ENCODE data around the gene PRMT6. TPM values are rescaled to one million over a fixed set of nuclear protein-coding genes. Genes with fewer than 3 reads are reported as not detected.
"Not testable (repeated sequence)": the region's sequence is repeated elsewhere in the genome, so short reads cannot be mapped to it uniquely, and the experiment has no call there.

PRMT6 gene
- total and polyA plus RNA-seq, 2 donors from 2014 or later: 16.9 to 19.3 TPM

GRCh38 chr1:107016376-107016978, 40.0 kb upstream of the PRMT6 start:
- FAIRE-seq: no peak
- Histone ChIP-seq H3K4me1 (ENCODE audit: control insufficient read depth in 2 of 3, insufficient read depth in 2 of 3, low read depth in 1 of 3, low read length in 3 of 3) (no peaks in the 10 kb centered on the region), H3K9ac (ENCODE audit: low read length in 3 of 3) (no peak overlapping the region), H3K27me3 (ENCODE audit: control insufficient read depth, insufficient read depth, low read length) (no peaks in the 10 kb centered on the region), H3K36me3 (ENCODE audit: control insufficient read depth in 2 of 3, insufficient read depth in 3 of 3, low read length in 3 of 3) (no peaks in the 10 kb centered on the region), H3K4me3 (ENCODE audit: low read length in 3 of 3) (no peak overlapping the region), H3K9me3 (ENCODE audit: control insufficient read depth in 2 of 3, insufficient read depth in 1 of 3, low read length in 3 of 3) (no peaks in the 10 kb centered on the region), H3K27ac (ENCODE audit: low read depth in 2 of 2, low read length in 2 of 2) (no peak overlapping the region)
- TF ChIP-seq CTCF (IDR thresholded peaks at IDR 0.05; ENCODE audit: borderline replicate concordance, extremely low read depth, insufficient read depth): no peak
- DNase-seq: peak in 1 of 5 donors; percentile 2
- intact Hi-C loops (cut with DNase I): no loop called here

- intact Hi-C loops (cut with DNase I): no loop called here
- no peaks in the 10 kb centered on the region for H3K36me3 ChIP-seq (ENCODE audit: control insufficient read depth in 2 of 3, insufficient read depth in 3 of 3, low read length in 3 of 3)
- no peak overlapping the region for H3K4me3 ChIP-seq (ENCODE audit: low read length in 3 of 3)
- no peak overlapping the region for H3K9ac ChIP-seq (ENCODE audit: low read length in 3 of 3)
- H3K27me3 ChIP-seq (ENCODE audit: control insufficient read depth, insufficient read depth, low read length): no peaks in the 10 kb centered on the region
- H3K27ac ChIP-seq (ENCODE audit: low read depth in 2 of 2, low read length in 2 of 2): no peak overlapping the region
- FAIRE-seq (no peak), DNase-seq (no peak)
- TF ChIP-seq CTCF (IDR thresholded peaks at IDR 0.05; ENCODE audit: borderline replicate concordance, extremely low read depth, insufficient read depth): no peak
- H3K4me1 ChIP-seq (ENCODE audit: control insufficient read depth in 2 of 3, insufficient read depth in 2 of 3, low read depth in 1 of 3, low read length in 3 of 3): no peaks in the 10 kb centered on the region
- H3K9me3 ChIP-seq (ENCODE audit: control insufficient read depth in 2 of 3, insufficient read depth in 1 of 3, low read length in 3 of 3): no peaks in the 10 kb centered on the region
These were observed 38.0 kb upstream of the PRMT6 start for GRCh38 chr1:107018445-107018844.

GRCh38 chr1:107019166-107019565, 37.3 kb upstream of the PRMT6 start:
- no peak overlapping the region for H3K4me3 ChIP-seq (ENCODE audit: low read length in 3 of 3)
- H3K36me3 ChIP-seq (ENCODE audit: control insufficient read depth in 2 of 3, insufficient read depth in 3 of 3, low read length in 3 of 3): no peaks in the 10 kb centered on the region
- no peak overlapping the region for H3K9ac ChIP-seq (ENCODE audit: low read length in 3 of 3)
- FAIRE-seq: no peak
- DNase-seq: no peak
- H3K27ac ChIP-seq (ENCODE audit: low read depth in 2 of 2, low read length in 2 of 2): no peak overlapping the region
- no peaks in the 10 kb centered on the region for H3K4me1 ChIP-seq (ENCODE audit: control insufficient read depth in 2 of 3, insufficient read depth in 2 of 3, low read depth in 1 of 3, low read length in 3 of 3)
- H3K27me3 ChIP-seq (ENCODE audit: control insufficient read depth, insufficient read depth, low read length): no peaks in the 10 kb centered on the region
- intact Hi-C loops (cut with DNase I): no loop called here
- H3K9me3 ChIP-seq (ENCODE audit: control insufficient read depth in 2 of 3, insufficient read depth in 1 of 3, low read length in 3 of 3): no peaks in the 10 kb centered on the region
- no peak for TF ChIP-seq CTCF (IDR thresholded peaks at IDR 0.05; ENCODE audit: borderline replicate concordance, extremely low read depth, insufficient read depth)

GRCh38 chr1:107038874-107039273, 17.6 kb upstream of the PRMT6 start:
- H3K4me3 ChIP-seq (ENCODE audit: low read length in 3 of 3); FAIRE-seq; H3K9me3 ChIP-seq (ENCODE audit: control insufficient read depth in 2 of 3, insufficient read depth in 1 of 3, low read length in 3 of 3); H3K4me1 ChIP-seq (ENCODE audit: control insufficient read depth in 2 of 3, insufficient read depth in 2 of 3, low read depth in 1 of 3, low read length in 3 of 3); H3K27ac ChIP-seq (ENCODE audit: low read depth in 2 of 2, low read length in 2 of 2); H3K36me3 ChIP-seq (ENCODE audit: control insufficient read depth in 2 of 3, insufficient read depth in 3 of 3, low read length in 3 of 3); H3K9ac ChIP-seq (ENCODE audit: low read length in 3 of 3); H3K27me3 ChIP-seq (ENCODE audit: control insufficient read depth, insufficient read depth, low read length); DNase-seq; intact Hi-C loops (cut with DNase I): not testable (repeated sequence)

GRCh38 chr1:107044310-107045220, 11.9 kb upstream of the PRMT6 start:
- H3K36me3 ChIP-seq (ENCODE audit: control insufficient read depth in 2 of 3, insufficient read depth in 3 of 3, low read length in 3 of 3); H3K27me3 ChIP-seq (ENCODE audit: control insufficient read depth, insufficient read depth, low read length); H3K4me3 ChIP-seq (ENCODE audit: low read length in 3 of 3); H3K4me1 ChIP-seq (ENCODE audit: control insufficient read depth in 2 of 3, insufficient read depth in 2 of 3, low read depth in 1 of 3, low read length in 3 of 3); H3K9ac ChIP-seq (ENCODE audit: low read length in 3 of 3); H3K9me3 ChIP-seq (ENCODE audit: control insufficient read depth in 2 of 3, insufficient read depth in 1 of 3, low read length in 3 of 3); H3K27ac ChIP-seq (ENCODE audit: low read depth in 2 of 2, low read length in 2 of 2); FAIRE-seq; intact Hi-C loops (cut with DNase I): not testable (repeated sequence)
- DNase-seq: peak in 1 of 5 donors; percentile 57

Measured in kidney (tissue), 14 donors.